HCEC 1CT (cell line): ENCODE data around the gene EFEMP2.
A peak's percentile ranks its signal among the peaks of the same experiment; 100 is the strongest.

ENCODE experiments used
- DNase-seq: peaks from one replicate; pipeline ENCODE4 v3.0.0-alpha.2; 2017

The EFEMP2 gene

GRCh38 chr11:65817835-65818680 is 54.5 kb downstream of the EFEMP2 start:
- peak; percentile 78 for DNase-seq

GRCh38 chr11:65817312-65817834 is 55.2 kb downstream of the EFEMP2 start:
- no peak for DNase-seq

- no peak for DNase-seq
These were observed 55.9 kb downstream of the EFEMP2 start for GRCh38 chr11:65816696-65817095.
